ENCODE measurements around the gene ERC1.
A peak's percentile ranks its signal among the peaks of the same experiment; 100 is the strongest.
"Not testable (repeated sequence)": the region's sequence is repeated elsewhere in the genome, so short reads cannot be mapped to it uniquely, and the experiment has no call there.

ERC1 gene

GRCh38 chr12:1117970-1118563 is 127.0 kb downstream of the ERC1 start:
- H3K9me3 Mint-ChIP-seq: no peaks in the 10 kb centered on the region
- no peak overlapping the region for H3K4me3 Mint-ChIP-seq

GRCh38 chr12:1122786-1123185 is 131.8 kb downstream of the ERC1 start:
- no peak overlapping the region for H3K27ac Mint-ChIP-seq
- H3K4me3 Mint-ChIP-seq: no peak overlapping the region
- H3K36me3 Mint-ChIP-seq: no peaks in the 10 kb centered on the region
- no peaks in the 10 kb centered on the region for H3K27me3 Mint-ChIP-seq
- H3K4me1 Mint-ChIP-seq: peaks cover 17% of the 10 kb centered on the region
- CTCF ChIA-PET: interaction anchor here (0.7 kb wide), 1 partner anchor 551 kb away, joined by 3 read pairs; no protein-coding TSS in a partner anchor
- DNase-seq: peak; percentile 52
- no peaks in the 10 kb centered on the region for H3K9me3 Mint-ChIP-seq

More at GRCh38 chr12:1117970-1118563, 127.0 kb downstream of the ERC1 start:
- Mint-ChIP-seq H3K27me3 (no peaks in the 10 kb centered on the region), H3K36me3 (no peaks in the 10 kb centered on the region), H3K27ac (no peak overlapping the region), H3K4me1 (peaks cover 7% of the 10 kb centered on the region)
- DNase-seq: peak; percentile 81
- CTCF ChIA-PET: interaction anchor here (0.5 to 6.0 kb wide), 58 partner anchors 8 to 673 kb away, joined by 3 to 210 read pairs (median 4); partner anchors contain the start of gene RAD52

- H3K36me3 Mint-ChIP-seq: no peaks in the 10 kb centered on the region
- peak; percentile 21 for DNase-seq
- H3K4me3 Mint-ChIP-seq: no peak overlapping the region
- H3K27me3 Mint-ChIP-seq: no peaks in the 10 kb centered on the region
- H3K9me3 Mint-ChIP-seq: no peaks in the 10 kb centered on the region
- no peak overlapping the region for H3K27ac Mint-ChIP-seq
- H3K4me1 Mint-ChIP-seq: peaks cover 18% of the 10 kb centered on the region
- CTCF ChIA-PET: interaction anchor here (0.6 kb wide), 1 partner anchor 8 kb away, joined by 3 read pairs; no protein-coding TSS in a partner anchor
Measured at GRCh38 chr12:1126091-1126490, 135.1 kb downstream of the ERC1 start.

GRCh38 chr12:1127021-1127420 is 136.0 kb downstream of the ERC1 start:
- CTCF ChIA-PET: no interaction called here
- no peak overlapping the region for H3K4me3 Mint-ChIP-seq

GRCh38 chr12:1130164-1130563 is 139.1 kb downstream of the ERC1 start:
- Mint-ChIP-seq H3K4me3 (no peak overlapping the region), H3K36me3 (no peaks in the 10 kb centered on the region), H3K4me1 (peaks cover 15% of the 10 kb centered on the region), H3K27ac (no peak overlapping the region), H3K9me3 (no peaks in the 10 kb centered on the region), H3K27me3 (no peaks in the 10 kb centered on the region)
- CTCF ChIA-PET: interaction anchor here (1.4 to 4.0 kb wide), 2 partner anchors 10 to 12 kb away, joined by 3 to 19 read pairs; no protein-coding TSS in a partner anchor
- DNase-seq: no peak

More at GRCh38 chr12:1127021-1127420, 136.0 kb downstream of the ERC1 start:
- H3K9me3 Mint-ChIP-seq: no peaks in the 10 kb centered on the region
- peaks cover 22% of the 10 kb centered on the region for H3K4me1 Mint-ChIP-seq
- DNase-seq: no peak
- H3K36me3 Mint-ChIP-seq: no peaks in the 10 kb centered on the region
- no peak overlapping the region for H3K27ac Mint-ChIP-seq
- H3K27me3 Mint-ChIP-seq: no peaks in the 10 kb centered on the region

- H3K9me3 Mint-ChIP-seq: no peaks in the 10 kb centered on the region
- no peak for DNase-seq
- CTCF ChIA-PET: interaction anchor here (1.4 to 4.0 kb wide), 2 partner anchors 11 to 13 kb away, joined by 3 to 19 read pairs; no protein-coding TSS in a partner anchor
- H3K27ac Mint-ChIP-seq: no peak overlapping the region
- peaks cover 15% of the 10 kb centered on the region for H3K4me1 Mint-ChIP-seq
- H3K36me3 Mint-ChIP-seq: no peaks in the 10 kb centered on the region
- no peak overlapping the region for H3K4me3 Mint-ChIP-seq
- H3K27me3 Mint-ChIP-seq: no peaks in the 10 kb centered on the region
Measured at GRCh38 chr12:1130571-1130970, 139.5 kb downstream of the ERC1 start.

- no peaks in the 10 kb centered on the region for H3K9me3 Mint-ChIP-seq
- no peak overlapping the region for H3K27ac Mint-ChIP-seq
- DNase-seq: no peak
- H3K36me3 Mint-ChIP-seq: peaks cover 2% of the 10 kb centered on the region
- CTCF ChIA-PET: no interaction called here
- H3K4me1 Mint-ChIP-seq: peaks cover 7% of the 10 kb centered on the region
- no peak overlapping the region for H3K4me3 Mint-ChIP-seq
- no peaks in the 10 kb centered on the region for H3K27me3 Mint-ChIP-seq
Measured at GRCh38 chr12:1131811-1132224, 140.8 kb downstream of the ERC1 start.

GRCh38 chr12:1132311-1132710 is 141.3 kb downstream of the ERC1 start:
- H3K27ac Mint-ChIP-seq: no peak overlapping the region
- peaks cover 2% of the 10 kb centered on the region for H3K36me3 Mint-ChIP-seq
- no peaks in the 10 kb centered on the region for H3K9me3 Mint-ChIP-seq
- CTCF ChIA-PET: no interaction called here
- peaks cover 7% of the 10 kb centered on the region for H3K4me1 Mint-ChIP-seq
- no peak overlapping the region for H3K4me3 Mint-ChIP-seq
- DNase-seq: no peak
- no peaks in the 10 kb centered on the region for H3K27me3 Mint-ChIP-seq

GRCh38 chr12:1138691-1139090 is 147.7 kb downstream of the ERC1 start:
- CTCF ChIA-PET: no interaction called here
- H3K27me3 Mint-ChIP-seq: no peaks in the 10 kb centered on the region
- no peak overlapping the region for H3K4me3 Mint-ChIP-seq
- no peak overlapping the region for H3K27ac Mint-ChIP-seq
- H3K36me3 Mint-ChIP-seq: peaks cover 3% of the 10 kb centered on the region
- no peaks in the 10 kb centered on the region for H3K9me3 Mint-ChIP-seq
- no peak for DNase-seq
- no peaks in the 10 kb centered on the region for H3K4me1 Mint-ChIP-seq

- H3K4me3 Mint-ChIP-seq, H3K4me1 Mint-ChIP-seq, DNase-seq, H3K27me3 Mint-ChIP-seq, H3K27ac Mint-ChIP-seq, H3K36me3 Mint-ChIP-seq, CTCF ChIA-PET, H3K9me3 Mint-ChIP-seq: not testable (repeated sequence)
Measured at GRCh38 chr12:1146758-1147157, 155.7 kb downstream of the ERC1 start.

GRCh38 chr12:1147821-1148220 is 156.8 kb downstream of the ERC1 start:
- CTCF ChIA-PET: no interaction called here
- Mint-ChIP-seq H3K27ac (no peak overlapping the region), H3K4me3 (no peak overlapping the region), H3K36me3 (peaks cover 9% of the 10 kb centered on the region), H3K9me3 (no peaks in the 10 kb centered on the region), H3K4me1 (no peaks in the 10 kb centered on the region), H3K27me3 (no peaks in the 10 kb centered on the region)
- no peak for DNase-seq

GRCh38 chr12:1157046-1157445 is 166.0 kb downstream of the ERC1 start:
- Mint-ChIP-seq H3K36me3 (peaks cover 1% of the 10 kb centered on the region), H3K4me1 (no peaks in the 10 kb centered on the region), H3K27ac (no peak overlapping the region), H3K9me3 (no peaks in the 10 kb centered on the region), H3K27me3 (no peaks in the 10 kb centered on the region), H3K4me3 (no peak overlapping the region)
- no peak for DNase-seq
- CTCF ChIA-PET: no interaction called here

GRCh38 chr12:1161197-1161596 is 170.2 kb downstream of the ERC1 start:
- Mint-ChIP-seq H3K9me3 (no peaks in the 10 kb centered on the region), H3K36me3 (peaks cover 2% of the 10 kb centered on the region), H3K27ac (no peak overlapping the region), H3K27me3 (no peaks in the 10 kb centered on the region), H3K4me1 (no peaks in the 10 kb centered on the region), H3K4me3 (no peak overlapping the region)
- CTCF ChIA-PET: no interaction called here
- no peak for DNase-seq

- DNase-seq: no peak
- H3K27me3 Mint-ChIP-seq: no peaks in the 10 kb centered on the region
- CTCF ChIA-PET: no interaction called here
- no peak overlapping the region for H3K27ac Mint-ChIP-seq
- H3K4me3 Mint-ChIP-seq: no peak overlapping the region
- no peaks in the 10 kb centered on the region for H3K9me3 Mint-ChIP-seq
- no peaks in the 10 kb centered on the region for H3K4me1 Mint-ChIP-seq
- H3K36me3 Mint-ChIP-seq: peaks cover 2% of the 10 kb centered on the region
Measured at GRCh38 chr12:1162081-1162760, 171.2 kb downstream of the ERC1 start.

GRCh38 chr12:1167784-1168183 is 176.8 kb downstream of the ERC1 start:
- CTCF ChIA-PET: no interaction called here
- no peak for DNase-seq

More at GRCh38 chr12:1167784-1168183, 176.8 kb downstream of the ERC1 start:
- Mint-ChIP-seq H3K4me1 (no peaks in the 10 kb centered on the region), H3K9me3 (no peaks in the 10 kb centered on the region), H3K4me3 (no peak overlapping the region), H3K27me3 (no peaks in the 10 kb centered on the region), H3K36me3 (peaks cover 3% of the 10 kb centered on the region), H3K27ac (no peak overlapping the region)

All from activated naive CD4-positive, alpha-beta T cell treated with anti-CD3 and anti-CD28 coated beads, Interleukin-2, amount 10 ng/mL, durations not matched to agents 7 days and 5 days (primary cell).